GM12878 (cell line): ENCODE data around the gene PSMD12.

Source experiments
- CHD2 ChIP-seq: IDR thresholded peaks from 2 replicates; pipeline ENCODE4 v1.6.1; 2011; ENCODE audit warnings: low read depth, low read length, improper control_type of control experiment, borderline replicate concordance
- EP300 ChIP-seq, 2 experiments: fragments of 150-350 bp in 1 of 2; IDR thresholded peaks; 2 replicates each; pipeline ENCODE4 v1.6.1; 2011 to 2012; ENCODE audit warnings: low read depth in 2 of 2, low read length in 2 of 2, borderline replicate concordance in 1 of 2, improper control_type of control experiment in 1 of 2, inconsistent platforms in 1 of 2; ENCODE audit not compliant: control insufficient read depth in 1 of 2
- ESRRA ChIP-seq: IDR thresholded peaks from 2 replicates; pipeline ENCODE4 v1.6.1; 2012; ENCODE audit warnings: mild to moderate bottlenecking, low read length, improper control_type of control experiment
- EZH2 ChIP-seq: IDR thresholded peaks from 2 replicates; pipeline ENCODE4 v1.6.1; 2012; ENCODE audit warnings: low read depth, mild to moderate bottlenecking, control low read depth, inconsistent platforms, low read length, borderline replicate concordance; ENCODE audit not compliant: control insufficient read depth
- FOXM1 ChIP-seq: IDR thresholded peaks from 2 replicates; pipeline ENCODE4 v1.6.1; 2012; ENCODE audit warnings: low read depth, mild to moderate bottlenecking, inconsistent platforms, low read length, moderate library complexity
- MXI1 ChIP-seq: fragments of 150-350 bp; IDR thresholded peaks from 2 replicates; pipeline ENCODE4 v1.6.1; 2011; ENCODE audit warnings: low read depth, mild to moderate bottlenecking, inconsistent platforms, low read length, improper control_type of control experiment
- RAD21 ChIP-seq: IDR thresholded peaks from 2 replicates; pipeline ENCODE4 v1.6.1; 2011; ENCODE audit warnings: mild to moderate bottlenecking, low read depth, low read length, moderate library complexity; ENCODE audit not compliant: insufficient read depth
- RCOR1 ChIP-seq: conservative IDR thresholded peaks from 2 replicates; pipeline ENCODE4 v1.6.1; 2012; ENCODE audit warnings: low read depth, low read length, improper control_type of control experiment
- ZBED1 ChIP-seq: IDR thresholded peaks from 2 replicates; pipeline ENCODE4 v1.6.1; 2016; ENCODE audit warnings: borderline replicate concordance
- ZNF274 ChIP-seq: IDR thresholded peaks from one replicate; pipeline ENCODE4 v1.8.0; 2011; ENCODE audit not compliant: insufficient read length, insufficient read depth
- TF ChIP-seq, protein P1 (sequence below): IDR thresholded peaks from 2 replicates; pipeline ENCODE4 v1.6.1; 2012; ENCODE audit warnings: mild to moderate bottlenecking, low read depth, low read length
- TF ChIP-seq, protein P2 (sequence below), 3 experiments: IDR thresholded peaks in 2 of 3; conservative IDR thresholded peaks in 1 of 3; 2 replicates each; pipeline ENCODE4 v1.5.1; 2011; ENCODE audit warnings: low read depth in 3 of 3, low read length in 3 of 3, mild to moderate bottlenecking in 3 of 3, control low read depth in 2 of 3, moderate library complexity in 2 of 3, inconsistent platforms in 1 of 3, mixed read lengths in 1 of 3; ENCODE audit not compliant: control insufficient read depth in 2 of 3, insufficient read depth in 1 of 3; ENCODE audit errors: extremely low read depth in 1 of 3
- TF ChIP-seq, protein P3 (sequence below): fragments of 450-650 bp; IDR thresholded peaks from 2 replicates; pipeline ENCODE4 v1.6.1; 2017; ENCODE audit warnings: mild to moderate bottlenecking
- TF ChIP-seq, protein P4 (sequence below): IDR thresholded peaks from 2 replicates; pipeline ENCODE4 v1.6.1; 2012; ENCODE audit warnings: low read depth, low read length, improper control_type of control experiment

DNA sequence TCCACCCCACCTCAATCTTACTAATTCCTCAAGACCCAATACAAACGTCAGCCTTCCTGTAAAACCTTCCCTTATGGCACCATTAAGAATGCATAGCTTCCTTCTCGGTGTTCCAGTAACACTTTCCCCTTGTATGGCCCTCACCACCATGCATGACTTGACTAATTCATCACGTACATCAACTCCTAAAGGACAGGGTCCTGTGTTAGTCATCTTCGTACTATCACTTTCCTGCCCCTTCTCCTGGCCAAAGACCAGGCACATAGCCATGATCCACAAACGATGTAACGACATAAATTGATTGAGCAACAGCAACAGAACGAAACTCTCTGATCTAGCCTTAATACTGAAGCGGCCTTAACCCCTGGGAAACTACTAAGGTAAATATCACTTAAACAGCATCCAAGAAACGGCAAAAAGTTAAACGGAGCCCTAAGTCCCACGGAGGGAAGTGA is 612 bp downstream of the PSMD12 start:
- TF ChIP-seq, protein P1, sequence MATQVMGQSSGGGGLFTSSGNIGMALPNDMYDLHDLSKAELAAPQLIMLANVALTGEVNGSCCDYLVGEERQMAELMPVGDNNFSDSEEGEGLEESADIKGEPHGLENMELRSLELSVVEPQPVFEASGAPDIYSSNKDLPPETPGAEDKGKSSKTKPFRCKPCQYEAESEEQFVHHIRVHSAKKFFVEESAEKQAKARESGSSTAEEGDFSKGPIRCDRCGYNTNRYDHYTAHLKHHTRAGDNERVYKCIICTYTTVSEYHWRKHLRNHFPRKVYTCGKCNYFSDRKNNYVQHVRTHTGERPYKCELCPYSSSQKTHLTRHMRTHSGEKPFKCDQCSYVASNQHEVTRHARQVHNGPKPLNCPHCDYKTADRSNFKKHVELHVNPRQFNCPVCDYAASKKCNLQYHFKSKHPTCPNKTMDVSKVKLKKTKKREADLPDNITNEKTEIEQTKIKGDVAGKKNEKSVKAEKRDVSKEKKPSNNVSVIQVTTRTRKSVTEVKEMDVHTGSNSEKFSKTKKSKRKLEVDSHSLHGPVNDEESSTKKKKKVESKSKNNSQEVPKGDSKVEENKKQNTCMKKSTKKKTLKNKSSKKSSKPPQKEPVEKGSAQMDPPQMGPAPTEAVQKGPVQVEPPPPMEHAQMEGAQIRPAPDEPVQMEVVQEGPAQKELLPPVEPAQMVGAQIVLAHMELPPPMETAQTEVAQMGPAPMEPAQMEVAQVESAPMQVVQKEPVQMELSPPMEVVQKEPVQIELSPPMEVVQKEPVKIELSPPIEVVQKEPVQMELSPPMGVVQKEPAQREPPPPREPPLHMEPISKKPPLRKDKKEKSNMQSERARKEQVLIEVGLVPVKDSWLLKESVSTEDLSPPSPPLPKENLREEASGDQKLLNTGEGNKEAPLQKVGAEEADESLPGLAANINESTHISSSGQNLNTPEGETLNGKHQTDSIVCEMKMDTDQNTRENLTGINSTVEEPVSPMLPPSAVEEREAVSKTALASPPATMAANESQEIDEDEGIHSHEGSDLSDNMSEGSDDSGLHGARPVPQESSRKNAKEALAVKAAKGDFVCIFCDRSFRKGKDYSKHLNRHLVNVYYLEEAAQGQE: no peak
- TF ChIP-seq, protein P2, sequence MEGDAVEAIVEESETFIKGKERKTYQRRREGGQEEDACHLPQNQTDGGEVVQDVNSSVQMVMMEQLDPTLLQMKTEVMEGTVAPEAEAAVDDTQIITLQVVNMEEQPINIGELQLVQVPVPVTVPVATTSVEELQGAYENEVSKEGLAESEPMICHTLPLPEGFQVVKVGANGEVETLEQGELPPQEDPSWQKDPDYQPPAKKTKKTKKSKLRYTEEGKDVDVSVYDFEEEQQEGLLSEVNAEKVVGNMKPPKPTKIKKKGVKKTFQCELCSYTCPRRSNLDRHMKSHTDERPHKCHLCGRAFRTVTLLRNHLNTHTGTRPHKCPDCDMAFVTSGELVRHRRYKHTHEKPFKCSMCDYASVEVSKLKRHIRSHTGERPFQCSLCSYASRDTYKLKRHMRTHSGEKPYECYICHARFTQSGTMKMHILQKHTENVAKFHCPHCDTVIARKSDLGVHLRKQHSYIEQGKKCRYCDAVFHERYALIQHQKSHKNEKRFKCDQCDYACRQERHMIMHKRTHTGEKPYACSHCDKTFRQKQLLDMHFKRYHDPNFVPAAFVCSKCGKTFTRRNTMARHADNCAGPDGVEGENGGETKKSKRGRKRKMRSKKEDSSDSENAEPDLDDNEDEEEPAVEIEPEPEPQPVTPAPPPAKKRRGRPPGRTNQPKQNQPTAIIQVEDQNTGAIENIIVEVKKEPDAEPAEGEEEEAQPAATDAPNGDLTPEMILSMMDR (IDR thresholded peaks at IDR 0.05 in 2 of 3, conservative IDR thresholded peaks at IDR 0.05 in 1 of 3; ENCODE audit: control insufficient read depth in 2 of 3, extremely low read depth in 1 of 3, insufficient read depth in 1 of 3, low read depth in 3 of 3, low read length in 3 of 3): no peak
- TF ChIP-seq, protein P3, sequence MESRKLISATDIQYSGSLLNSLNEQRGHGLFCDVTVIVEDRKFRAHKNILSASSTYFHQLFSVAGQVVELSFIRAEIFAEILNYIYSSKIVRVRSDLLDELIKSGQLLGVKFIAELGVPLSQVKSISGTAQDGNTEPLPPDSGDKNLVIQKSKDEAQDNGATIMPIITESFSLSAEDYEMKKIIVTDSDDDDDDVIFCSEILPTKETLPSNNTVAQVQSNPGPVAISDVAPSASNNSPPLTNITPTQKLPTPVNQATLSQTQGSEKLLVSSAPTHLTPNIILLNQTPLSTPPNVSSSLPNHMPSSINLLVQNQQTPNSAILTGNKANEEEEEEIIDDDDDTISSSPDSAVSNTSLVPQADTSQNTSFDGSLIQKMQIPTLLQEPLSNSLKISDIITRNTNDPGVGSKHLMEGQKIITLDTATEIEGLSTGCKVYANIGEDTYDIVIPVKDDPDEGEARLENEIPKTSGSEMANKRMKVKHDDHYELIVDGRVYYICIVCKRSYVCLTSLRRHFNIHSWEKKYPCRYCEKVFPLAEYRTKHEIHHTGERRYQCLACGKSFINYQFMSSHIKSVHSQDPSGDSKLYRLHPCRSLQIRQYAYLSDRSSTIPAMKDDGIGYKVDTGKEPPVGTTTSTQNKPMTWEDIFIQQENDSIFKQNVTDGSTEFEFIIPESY: no peak
- TF ChIP-seq CHD2: no peak
- no peak for TF ChIP-seq RCOR1
- TF ChIP-seq RAD21: no peak
- no peak for TF ChIP-seq ESRRA
- TF ChIP-seq ZNF274: no peak
- TF ChIP-seq FOXM1: no peak
- TF ChIP-seq EZH2: no peak
- TF ChIP-seq, protein P4, sequence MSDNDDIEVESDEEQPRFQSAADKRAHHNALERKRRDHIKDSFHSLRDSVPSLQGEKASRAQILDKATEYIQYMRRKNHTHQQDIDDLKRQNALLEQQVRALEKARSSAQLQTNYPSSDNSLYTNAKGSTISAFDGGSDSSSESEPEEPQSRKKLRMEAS: no peak
- no peak for TF ChIP-seq ZBED1
- TF ChIP-seq EP300 (IDR thresholded peaks at IDR 0.05; ENCODE audit: borderline replicate concordance in 1 of 2, control insufficient read depth in 1 of 2, low read depth in 2 of 2, low read length in 2 of 2): no peak
- TF ChIP-seq MXI1: no peak; the same call in 1 of the 2 replicates
